Suprapubic skin (tissue), 4 donors: ENCODE results near the gene TTLL6. TPM values are rescaled to one million over a fixed set of nuclear protein-coding genes. Genes with fewer than 3 reads are reported as not detected.

Source experiments
- DNase-seq, 2 donors: peaks; one replicate each; pipeline ENCODE4 v3.0.0-alpha.2; 2019; ENCODE audit warnings: low spot score in 2 of 2
- H3K27ac ChIP-seq: fragments of 200-600 bp; sonication (generic); one replicate; pipeline ENCODE4 v1.5.1; 2019
- H3K27me3 ChIP-seq: fragments of 200-600 bp; sonication (generic); one replicate; pipeline ENCODE4 v1.5.1; 2019
- H3K36me3 ChIP-seq: fragments of 200-600 bp; sonication (generic); one replicate; pipeline ENCODE4 v1.5.1; 2019
- H3K4me1 ChIP-seq: fragments of 200-600 bp; sonication (generic); one replicate; pipeline ENCODE4 v1.5.1; 2019
- H3K4me3 ChIP-seq: fragments of 200-600 bp; sonication (generic); one replicate; pipeline ENCODE4 v1.5.1; 2019; ENCODE audit warnings: mild to moderate bottlenecking
- H3K9me3 ChIP-seq: fragments of 200-600 bp; sonication (generic); one replicate; pipeline ENCODE4 v1.5.1; 2019
- CTCF ChIP-seq, 2 donors: fragments of 200-600 bp in 1 of 2; fragments of 450-650 bp in 1 of 2; sonication (generic) in 1 of 2; IDR thresholded peaks; one replicate each; pipeline ENCODE4 v1.5.1; 2016 to 2019; ENCODE audit warnings: antibody characterized with exemption in 2 of 2, mild to moderate bottlenecking in 1 of 2, moderate library complexity in 1 of 2
- EP300 ChIP-seq: sonication (generic); formaldehyde crosslinking; IDR thresholded peaks from one replicate; pipeline ENCODE4 v1.6.1; 2017; ENCODE audit warnings: antibody characterized with exemption
- POLR2A ChIP-seq, 2 donors: fragments of 450-650 bp; IDR thresholded peaks; one replicate each; pipeline ENCODE4 v1.6.1; 2017; ENCODE audit warnings: antibody characterized with exemption in 2 of 2, mild to moderate bottlenecking in 2 of 2, moderate library complexity in 2 of 2
- POLR2AphosphoS5 ChIP-seq, 3 donors: sonication (generic); formaldehyde crosslinking; IDR thresholded peaks; one replicate each; pipeline ENCODE4 v1.6.1; 2017; ENCODE audit warnings: antibody characterized with exemption in 3 of 3
- WGBS: methylation state at CpG from one replicate; pipeline ENCODE4 v1.1.5; 2018; 5-methylcytosine and 5-hydroxymethylcytosine counted together
- total RNA-seq, 4 donors: library from RNA; depleted of rRNA; stranded (reverse); fragments of >200 nt; gene quantifications; one replicate each; pipeline ENCODE4 v1.1.0, GENCODE V29; 2016

The TTLL6 gene
- total RNA-seq, 4 donors from 2014 or later = not detected

- 16% methylated on average over 8 of the region's 8 CpGs for WGBS
- TF ChIP-seq POLR2A (IDR thresholded peaks at IDR 0.05) (no peak), CTCF (IDR thresholded peaks at IDR 0.05) (no peak), POLR2AphosphoS5 (IDR thresholded peaks at IDR 0.05) (no peak), EP300 (no peak)
- peaks cover 21% of the 10 kb centered on the region for H3K4me1 ChIP-seq
- no peak overlapping the region for H3K27ac ChIP-seq
- peaks cover 100% of the 10 kb centered on the region for H3K27me3 ChIP-seq
- no peaks in the 10 kb centered on the region for H3K9me3 ChIP-seq
- H3K36me3 ChIP-seq = no peaks in the 10 kb centered on the region
- no peak for DNase-seq
- no peak overlapping the region for H3K4me3 ChIP-seq
These were observed 61.7 kb downstream of the TTLL6 start for GRCh38 chr17:48755356-48755755.

- H3K27me3 ChIP-seq = peaks cover 100% of the 10 kb centered on the region
- no peaks in the 10 kb centered on the region for H3K36me3 ChIP-seq
- H3K9me3 ChIP-seq = no peaks in the 10 kb centered on the region
- DNase-seq = no peak
- H3K4me1 ChIP-seq = peaks cover 21% of the 10 kb centered on the region
- no peak for TF ChIP-seq EP300
- no peak for TF ChIP-seq CTCF (IDR thresholded peaks at IDR 0.05)
- TF ChIP-seq POLR2A (IDR thresholded peaks at IDR 0.05) = no peak
- TF ChIP-seq POLR2AphosphoS5 (IDR thresholded peaks at IDR 0.05) = no peak
- no peak overlapping the region for H3K27ac ChIP-seq
- 13% methylated on average over 31 of the region's 52 CpGs for WGBS
- no peak overlapping the region for H3K4me3 ChIP-seq
These were observed 62.3 kb downstream of the TTLL6 start for GRCh38 chr17:48754500-48755261.

GRCh38 chr17:48753794-48754499, 63.1 kb downstream of the TTLL6 start:
- H3K9me3 ChIP-seq = no peaks in the 10 kb centered on the region
- TF ChIP-seq EP300 = no peak
- TF ChIP-seq CTCF (IDR thresholded peaks at IDR 0.05) = no peak
- TF ChIP-seq POLR2AphosphoS5 (IDR thresholded peaks at IDR 0.05) = no peak
- no peak for TF ChIP-seq POLR2A (IDR thresholded peaks at IDR 0.05)
- WGBS = 37% methylated on average over 18 of the region's 22 CpGs
- H3K27ac ChIP-seq = no peak overlapping the region
- peaks cover 100% of the 10 kb centered on the region for H3K27me3 ChIP-seq
- H3K36me3 ChIP-seq = no peaks in the 10 kb centered on the region
- no peak for DNase-seq
- H3K4me3 ChIP-seq = no peak overlapping the region
- H3K4me1 ChIP-seq = peaks cover 21% of the 10 kb centered on the region

GRCh38 chr17:48752399-48753288, 64.4 kb downstream of the TTLL6 start:
- Histone ChIP-seq H3K4me1 (peaks cover 24% of the 10 kb centered on the region), H3K27ac (no peak overlapping the region), H3K36me3 (no peaks in the 10 kb centered on the region), H3K9me3 (no peaks in the 10 kb centered on the region), H3K27me3 (peaks cover 100% of the 10 kb centered on the region), H3K4me3 (no peak overlapping the region)
- no peak for DNase-seq
- WGBS = 3% methylated on average over 36 of the region's 43 CpGs
- TF ChIP-seq POLR2AphosphoS5 (IDR thresholded peaks at IDR 0.05) = no peak
- no peak for TF ChIP-seq POLR2A (IDR thresholded peaks at IDR 0.05)
- TF ChIP-seq EP300 = no peak
- TF ChIP-seq CTCF (IDR thresholded peaks at IDR 0.05) = no peak
